Measurements from ENCODE around the gene AGPAT4. TPM values are rescaled to one million over a fixed set of nuclear protein-coding genes. Genes with fewer than 3 reads are reported as not detected.

AGPAT4 gene
- total and polyA plus RNA-seq, 2 experiments from 2014 or later: 3.0 to 3.9 TPM

- Histone ChIP-seq H3K27me3 (replicated peaks; ENCODE audit: insufficient read depth) (no peaks in the 10 kb centered on the region), H3K4me2 (ENCODE audit: unreplicated experiment) (peak overlapping the region; percentile 95), H2AFZ (peak overlapping the region; percentile 89), H3K9ac (peak overlapping the region; percentile 93), H3K79me2 (ENCODE audit: insufficient read depth) (peaks cover 43% of the 10 kb centered on the region), H4K20me1 (ENCODE audit: insufficient read depth) (no peaks in the 10 kb centered on the region), H3F3A (ENCODE audit: insufficient read depth) (peaks cover 42% of the 10 kb centered on the region), H3K9me3 (ENCODE audit: low read depth) (no peaks in the 10 kb centered on the region), H3K4me3 (peak overlapping the region; percentile 69), H3K9me2 (ENCODE audit: insufficient read depth) (no peaks in the 10 kb centered on the region), H3K4me1 (ENCODE audit: insufficient read depth) (peaks cover 25% of the 10 kb centered on the region), H3K36me3 (ENCODE audit: low read depth) (peaks cover 5% of the 10 kb centered on the region; the same call in 1 of the 2 replicates), H3K27ac (peak overlapping the region; percentile 99)
- WGBS, 2 experiments (ENCODE audit: low coverage in 1 of 2, low lambda C conversion rate in 2 of 2, missing lambda C conversion rate in 2 of 2): 7% methylated on average over 7 of the region's 7 CpGs
- peak; percentile 96 for DNase-seq
- in situ Hi-C loops (cut with MboI): no loop called here
- TF ChIP-seq EZH2phosphoT487 (IDR thresholded peaks at IDR 0.05; ENCODE audit: insufficient read depth, low read depth) (no peak), EZH2 (IDR thresholded peaks at IDR 0.05; ENCODE audit: insufficient read depth, poor library complexity, severe bottlenecking) (no peak)
Observed at GRCh38 chr6:161228921-161229591, 44.8 kb downstream of the AGPAT4 start.

GRCh38 chr6:161228096-161228495, 45.8 kb downstream of the AGPAT4 start:
- H3K4me1 ChIP-seq (ENCODE audit: insufficient read depth): peaks cover 21% of the 10 kb centered on the region
- H3K4me3 ChIP-seq: peak overlapping the region; percentile 69; the same call in 1 of the 2 replicates
- H3K27me3 ChIP-seq (replicated peaks; ENCODE audit: insufficient read depth): no peaks in the 10 kb centered on the region
- H2AFZ ChIP-seq: peak overlapping the region; percentile 45
- 33 to 34% methylated on average over 6 of the region's 6 CpGs for WGBS, 2 experiments (ENCODE audit: low coverage in 1 of 2, low lambda C conversion rate in 2 of 2, missing lambda C conversion rate in 2 of 2)
- in situ Hi-C loops (cut with MboI): no loop called here
- H3K9me2 ChIP-seq (ENCODE audit: insufficient read depth): no peaks in the 10 kb centered on the region
- H3K27ac ChIP-seq: peak overlapping the region; percentile 99
- H3K9me3 ChIP-seq (ENCODE audit: low read depth): no peaks in the 10 kb centered on the region
- peak; percentile 87 for DNase-seq
- peak overlapping the region; percentile 95 for H3K4me2 ChIP-seq (ENCODE audit: unreplicated experiment)
- peaks cover 37% of the 10 kb centered on the region for H3F3A ChIP-seq (ENCODE audit: insufficient read depth)
- peak overlapping the region; percentile 93 for H3K9ac ChIP-seq
- H4K20me1 ChIP-seq (ENCODE audit: insufficient read depth): no peaks in the 10 kb centered on the region
- H3K36me3 ChIP-seq (ENCODE audit: low read depth): peaks cover 5% of the 10 kb centered on the region; the same call in 1 of the 2 replicates
- TF ChIP-seq EZH2phosphoT487 (IDR thresholded peaks at IDR 0.05; ENCODE audit: insufficient read depth, low read depth): no peak
- no peak for TF ChIP-seq EZH2 (IDR thresholded peaks at IDR 0.05; ENCODE audit: insufficient read depth, poor library complexity, severe bottlenecking)
- peaks cover 37% of the 10 kb centered on the region for H3K79me2 ChIP-seq (ENCODE audit: insufficient read depth)

- H3K9me2 ChIP-seq (ENCODE audit: insufficient read depth): no peaks in the 10 kb centered on the region
- peaks cover 31% of the 10 kb centered on the region for H3K79me2 ChIP-seq (ENCODE audit: insufficient read depth)
- in situ Hi-C loops (cut with MboI): no loop called here
- peaks cover 5% of the 10 kb centered on the region; the same call in 1 of the 2 replicates for H3K36me3 ChIP-seq (ENCODE audit: low read depth)
- no peaks in the 10 kb centered on the region for H4K20me1 ChIP-seq (ENCODE audit: insufficient read depth)
- peaks cover 37% of the 10 kb centered on the region for H3F3A ChIP-seq (ENCODE audit: insufficient read depth)
- WGBS, 2 experiments (ENCODE audit: low coverage in 1 of 2, low lambda C conversion rate in 2 of 2, missing lambda C conversion rate in 2 of 2): 95 to 96% methylated on average over 15 of the region's 15 CpGs
- H3K4me2 ChIP-seq (ENCODE audit: unreplicated experiment): no peak overlapping the region
- H3K4me3 ChIP-seq: no peak overlapping the region
- peaks cover 21% of the 10 kb centered on the region for H3K4me1 ChIP-seq (ENCODE audit: insufficient read depth)
- H3K27me3 ChIP-seq (replicated peaks; ENCODE audit: insufficient read depth): no peaks in the 10 kb centered on the region
- no peaks in the 10 kb centered on the region for H3K9me3 ChIP-seq (ENCODE audit: low read depth)
- TF ChIP-seq EZH2 (IDR thresholded peaks at IDR 0.05; ENCODE audit: insufficient read depth, poor library complexity, severe bottlenecking) (no peak), EZH2phosphoT487 (IDR thresholded peaks at IDR 0.05; ENCODE audit: insufficient read depth, low read depth) (no peak)
- H3K9ac ChIP-seq: peak overlapping the region; percentile 93
- H3K27ac ChIP-seq: peak overlapping the region; percentile 99
- H2AFZ ChIP-seq: peak overlapping the region; percentile 45; the same call in 1 of the 2 replicates
- no peak for DNase-seq
Observed at GRCh38 chr6:161227004-161227960, 46.6 kb downstream of the AGPAT4 start.

Data from GM23248 (cell line).